OCI-LY7 (cell line): Measurements from ENCODE around the gene SYT9.

Source experiments
- EZH2phosphoT487 ChIP-seq: fragments of 200-600 bp; sonication (generic); IDR thresholded peaks from 2 replicates; pipeline ENCODE4 v1.6.1; 2018; ENCODE audit warnings: low read depth, borderline replicate concordance, mild to moderate bottlenecking, mixed run types, antibody characterized with exemption, low read length, moderate library complexity, mixed read lengths
- TF ChIP-seq, protein P1 (sequence below): fragments of 200-600 bp; sonication (generic); conservative IDR thresholded peaks from 2 replicates; pipeline ENCODE4 v1.5.1; 2014; ENCODE audit warnings: mild to moderate bottlenecking, antibody characterized with exemption, low read length, moderate library complexity, mixed read lengths

DNA sequence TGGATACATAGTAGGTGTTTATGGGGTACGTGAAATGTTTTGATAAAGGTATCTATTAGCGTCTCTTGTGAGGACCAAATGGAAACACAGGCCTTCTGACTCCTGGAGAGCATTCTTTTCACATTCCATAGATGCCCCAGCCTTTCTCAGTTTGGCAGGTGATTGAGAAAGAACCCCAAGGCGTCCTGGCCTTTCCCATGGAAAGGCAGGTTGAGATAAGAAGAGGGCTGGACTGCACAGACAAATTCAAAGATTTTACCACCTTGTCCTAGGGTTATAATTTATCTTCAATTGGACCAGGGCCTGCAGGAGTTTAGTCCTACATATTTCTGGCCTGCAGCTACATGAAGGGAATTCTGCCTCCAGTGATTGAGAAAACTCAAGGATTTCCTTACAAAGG, 232.9 kb downstream of the SYT9 start:
- TF ChIP-seq, protein P1, sequence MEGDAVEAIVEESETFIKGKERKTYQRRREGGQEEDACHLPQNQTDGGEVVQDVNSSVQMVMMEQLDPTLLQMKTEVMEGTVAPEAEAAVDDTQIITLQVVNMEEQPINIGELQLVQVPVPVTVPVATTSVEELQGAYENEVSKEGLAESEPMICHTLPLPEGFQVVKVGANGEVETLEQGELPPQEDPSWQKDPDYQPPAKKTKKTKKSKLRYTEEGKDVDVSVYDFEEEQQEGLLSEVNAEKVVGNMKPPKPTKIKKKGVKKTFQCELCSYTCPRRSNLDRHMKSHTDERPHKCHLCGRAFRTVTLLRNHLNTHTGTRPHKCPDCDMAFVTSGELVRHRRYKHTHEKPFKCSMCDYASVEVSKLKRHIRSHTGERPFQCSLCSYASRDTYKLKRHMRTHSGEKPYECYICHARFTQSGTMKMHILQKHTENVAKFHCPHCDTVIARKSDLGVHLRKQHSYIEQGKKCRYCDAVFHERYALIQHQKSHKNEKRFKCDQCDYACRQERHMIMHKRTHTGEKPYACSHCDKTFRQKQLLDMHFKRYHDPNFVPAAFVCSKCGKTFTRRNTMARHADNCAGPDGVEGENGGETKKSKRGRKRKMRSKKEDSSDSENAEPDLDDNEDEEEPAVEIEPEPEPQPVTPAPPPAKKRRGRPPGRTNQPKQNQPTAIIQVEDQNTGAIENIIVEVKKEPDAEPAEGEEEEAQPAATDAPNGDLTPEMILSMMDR, result no peak
- no peak for TF ChIP-seq EZH2phosphoT487
